Activated CD4-positive, CD25-positive, alpha-beta regulatory T cell (primary cell): ENCODE data around the gene PTPRD.
"Not testable (repeated sequence)": the region's sequence is repeated elsewhere in the genome, so short reads cannot be mapped to it uniquely, and the experiment has no call there.

Experiments
- DNase-seq, 4 experiments: peaks; one replicate each; lab custom pipeline; 2025; lab: John Stamatoyannopoulos, UW

Gene PTPRD

GRCh38 chr9:8724284-8725018, 1888.4 kb downstream of the PTPRD start:
- DNase-seq = no peak

- no peak for DNase-seq
Measured at GRCh38 chr9:8723195-8723594, 1889.6 kb downstream of the PTPRD start.

GRCh38 chr9:8719833-8720486, 1892.8 kb downstream of the PTPRD start:
- DNase-seq = no peak

GRCh38 chr9:8718121-8718725, 1894.6 kb downstream of the PTPRD start:
- no peak for DNase-seq

- no peak for DNase-seq
Measured at GRCh38 chr9:8717146-8717545, 1895.7 kb downstream of the PTPRD start.

GRCh38 chr9:8715788-8716187, 1897.0 kb downstream of the PTPRD start:
- no peak for DNase-seq

- DNase-seq = no peak
Measured at GRCh38 chr9:8713811-8714165, 1899.0 kb downstream of the PTPRD start.

GRCh38 chr9:8713149-8713810, 1899.5 kb downstream of the PTPRD start:
- DNase-seq = no peak

GRCh38 chr9:8709731-8710130, 1903.1 kb downstream of the PTPRD start:
- no peak for DNase-seq

- no peak for DNase-seq
Measured at GRCh38 chr9:8708728-8709127, 1904.1 kb downstream of the PTPRD start.

GRCh38 chr9:8706998-8707397, 1905.8 kb downstream of the PTPRD start:
- no peak for DNase-seq

- DNase-seq = no peak
Measured at GRCh38 chr9:8706531-8706930, 1906.3 kb downstream of the PTPRD start.

- no peak for DNase-seq
Measured at GRCh38 chr9:8705861-8706260, 1906.9 kb downstream of the PTPRD start.

- no peak for DNase-seq
Measured at GRCh38 chr9:8703904-8704303, 1908.9 kb downstream of the PTPRD start.

- no peak for DNase-seq
Measured at GRCh38 chr9:8701904-8702303, 1910.9 kb downstream of the PTPRD start.

- DNase-seq = not testable (repeated sequence)
Measured at GRCh38 chr9:8697565-8697964, 1915.2 kb downstream of the PTPRD start.

GRCh38 chr9:8696516-8696915, 1916.3 kb downstream of the PTPRD start:
- no peak for DNase-seq

GRCh38 chr9:8694983-8695588, 1917.7 kb downstream of the PTPRD start:
- no peak for DNase-seq

- DNase-seq = no peak
Measured at GRCh38 chr9:8693464-8693863, 1919.3 kb downstream of the PTPRD start.

GRCh38 chr9:8686516-8686915, 1926.3 kb downstream of the PTPRD start:
- no peak for DNase-seq

- no peak for DNase-seq
Measured at GRCh38 chr9:8685825-8686224, 1927.0 kb downstream of the PTPRD start.

- no peak for DNase-seq
Measured at GRCh38 chr9:8684978-8685708, 1927.7 kb downstream of the PTPRD start.
